ENCODE results near the gene C5orf46. TPM values are rescaled to one million over a fixed set of nuclear protein-coding genes. Genes with fewer than 3 reads are reported as not detected.

Gene C5orf46
- total and polyA plus RNA-seq, 4 donors, result not detected

GRCh38 chr5:147879784-147880183, 26.6 kb downstream of the C5orf46 start:
- Histone ChIP-seq H3K27ac (ENCODE audit: low read depth in 1 of 2, low read length in 2 of 2) (no peak overlapping the region), H3K4me1 (ENCODE audit: control insufficient read depth in 4 of 4, insufficient read depth in 4 of 4, low read length in 3 of 4) (no peaks in the 10 kb centered on the region), H3K4me3 (ENCODE audit: low read depth in 1 of 3, low read length in 3 of 3) (no peak overlapping the region), H3K9me3 (ENCODE audit: control insufficient read depth in 4 of 4, low read length in 3 of 4) (no peaks in the 10 kb centered on the region), H3K27me3 (ENCODE audit: control insufficient read depth in 4 of 4, insufficient read depth in 4 of 4, low read length in 3 of 4) (no peaks in the 10 kb centered on the region), H3K36me3 (ENCODE audit: control insufficient read depth in 4 of 4, insufficient read depth in 3 of 4, low read depth in 1 of 4, low read length in 3 of 4) (no peaks in the 10 kb centered on the region), H3K9ac (ENCODE audit: low read depth in 1 of 2, low read length in 2 of 2) (no peak overlapping the region)
- no peak for TF ChIP-seq NR2F2 (IDR thresholded peaks at IDR 0.05)
- no peak for TF ChIP-seq HNF4A (conservative IDR thresholded peaks at IDR 0.05)
- no peak for TF ChIP-seq CTCF (IDR thresholded peaks at IDR 0.05; ENCODE audit: low read depth, low read length, missing input control)
- TF ChIP-seq EGR1 (IDR thresholded peaks at IDR 0.05; ENCODE audit: low read depth in 2 of 2), result no peak
- no peak for TF ChIP-seq HNF4G (IDR thresholded peaks at IDR 0.05)
- TF ChIP-seq GABPA (IDR thresholded peaks at IDR 0.05 in 1 of 2, conservative IDR thresholded peaks at IDR 0.05 in 1 of 2), result no peak
- no peak for TF ChIP-seq REST (IDR thresholded peaks at IDR 0.05)
- TF ChIP-seq FOXA2 (IDR thresholded peaks at IDR 0.05), result no peak
- no peak for TF ChIP-seq FOXA1 (IDR thresholded peaks at IDR 0.05)
- no peak for TF ChIP-seq RAD21 (IDR thresholded peaks at IDR 0.05)
- TF ChIP-seq ATF3 (IDR thresholded peaks at IDR 0.05), result no peak
- TF ChIP-seq ZBTB33 (IDR thresholded peaks at IDR 0.05), result no peak
- no peak for TF ChIP-seq YY1 (IDR thresholded peaks at IDR 0.05)
- TF ChIP-seq RXRA (IDR thresholded peaks at IDR 0.05), result no peak
- 95% methylated on average over 3 of the region's 3 CpGs for WGBS
- no peak for DNase-seq (ENCODE audit: low spot score)

GRCh38 chr5:147878066-147878759, 28.1 kb downstream of the C5orf46 start, which contains the start of gene SCGB3A2:
Gene SCGB3A2, plus strand, starts transcription at chr5:147878711. Its CDS starts 93 bp downstream, at chr5:147878804.
- no peaks in the 10 kb centered on the region for H3K9me3 ChIP-seq (ENCODE audit: control insufficient read depth in 4 of 4, low read length in 3 of 4)
- DNase-seq (ENCODE audit: low spot score), result no peak
- no peak within 1 kb of the TSS for H3K27ac ChIP-seq (ENCODE audit: low read depth in 1 of 2, low read length in 2 of 2)
- no peaks in the 10 kb centered on the region for H3K4me1 ChIP-seq (ENCODE audit: control insufficient read depth in 4 of 4, insufficient read depth in 4 of 4, low read length in 3 of 4)
- WGBS, result 67% methylated on average over 2 of the region's 2 CpGs
- no peak within 1 kb of the TSS for H3K4me3 ChIP-seq (ENCODE audit: low read depth in 1 of 3, low read length in 3 of 3)
- H3K36me3 ChIP-seq (ENCODE audit: control insufficient read depth in 4 of 4, insufficient read depth in 3 of 4, low read depth in 1 of 4, low read length in 3 of 4), result no peaks in the 10 kb centered on the region
- H3K27me3 ChIP-seq (ENCODE audit: control insufficient read depth in 4 of 4, insufficient read depth in 4 of 4, low read length in 3 of 4), result no peaks in the 10 kb centered on the region
- H3K9ac ChIP-seq (ENCODE audit: low read depth in 1 of 2, low read length in 2 of 2), result no peak within 1 kb of the TSS
- TF ChIP-seq SP1 (IDR thresholded peaks at IDR 0.05) (no peak), GABPA (IDR thresholded peaks at IDR 0.05 in 1 of 2, conservative IDR thresholded peaks at IDR 0.05 in 1 of 2) (no peak), ZBTB33 (IDR thresholded peaks at IDR 0.05) (no peak), RXRA (IDR thresholded peaks at IDR 0.05) (no peak), ATF3 (IDR thresholded peaks at IDR 0.05) (no peak), RAD21 (IDR thresholded peaks at IDR 0.05) (no peak), TAF1 (conservative IDR thresholded peaks at IDR 0.05) (no peak), NR2F2 (IDR thresholded peaks at IDR 0.05) (no peak), MAX (IDR thresholded peaks at IDR 0.05) (no peak), FOXA2 (IDR thresholded peaks at IDR 0.05) (no peak), HNF4A (conservative IDR thresholded peaks at IDR 0.05) (no peak), EGR1 (IDR thresholded peaks at IDR 0.05; ENCODE audit: low read depth in 2 of 2) (no peak), HNF4G (IDR thresholded peaks at IDR 0.05) (no peak), YY1 (IDR thresholded peaks at IDR 0.05) (no peak)

Measured in liver (tissue), 9 donors.